ENCODE measurements around the gene CASP2. TPM values are rescaled to one million over a fixed set of nuclear protein-coding genes. Genes with fewer than 3 reads are reported as not detected.

Gene CASP2
- total RNA-seq, 4 donors from 2014 or later = 18.4 to 25.2 (median 21.3) TPM

DNA sequence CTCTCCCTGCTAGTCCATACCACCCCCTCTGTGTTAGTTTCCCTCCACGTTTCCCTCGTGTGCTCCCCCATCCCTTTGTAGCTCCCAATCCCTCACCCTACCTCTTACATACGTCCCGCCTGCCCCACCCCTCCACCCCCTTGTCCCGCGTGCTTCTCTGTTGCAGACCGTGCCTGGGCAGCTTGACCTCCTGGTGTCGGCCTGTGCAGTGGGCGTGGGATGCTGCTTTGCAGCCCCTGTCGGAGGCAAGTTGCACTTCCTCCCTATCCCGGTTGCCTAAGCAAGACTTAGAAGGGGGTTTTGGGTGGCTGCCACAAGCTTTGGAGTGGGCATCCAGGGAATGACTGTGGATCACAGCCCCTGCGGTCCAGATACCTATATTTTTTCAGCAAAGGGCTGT lies 35.5 kb downstream of the CASP2 start:
- Histone ChIP-seq H3K4me1 (peaks cover 0 to 19% (median 0%) of the 10 kb centered on the region in 4 donors), H3K4me3 (no peak overlapping the region), H3K27ac (peak overlapping the region in 1 of 4 donors; percentile 35), H3K9me3 (no peaks in the 10 kb centered on the region), H3K27me3 (no peaks in the 10 kb centered on the region), H3K36me3 (no peaks in the 10 kb centered on the region)
- 42 to 47% methylated on average over 12 of the region's 12 CpGs for WGBS, 2 donors
- DNase-seq (ENCODE audit: low spot score in 2 of 2) = no peak
- no peak for TF ChIP-seq POLR2A (IDR thresholded peaks at IDR 0.05)
- TF ChIP-seq, protein P1, sequence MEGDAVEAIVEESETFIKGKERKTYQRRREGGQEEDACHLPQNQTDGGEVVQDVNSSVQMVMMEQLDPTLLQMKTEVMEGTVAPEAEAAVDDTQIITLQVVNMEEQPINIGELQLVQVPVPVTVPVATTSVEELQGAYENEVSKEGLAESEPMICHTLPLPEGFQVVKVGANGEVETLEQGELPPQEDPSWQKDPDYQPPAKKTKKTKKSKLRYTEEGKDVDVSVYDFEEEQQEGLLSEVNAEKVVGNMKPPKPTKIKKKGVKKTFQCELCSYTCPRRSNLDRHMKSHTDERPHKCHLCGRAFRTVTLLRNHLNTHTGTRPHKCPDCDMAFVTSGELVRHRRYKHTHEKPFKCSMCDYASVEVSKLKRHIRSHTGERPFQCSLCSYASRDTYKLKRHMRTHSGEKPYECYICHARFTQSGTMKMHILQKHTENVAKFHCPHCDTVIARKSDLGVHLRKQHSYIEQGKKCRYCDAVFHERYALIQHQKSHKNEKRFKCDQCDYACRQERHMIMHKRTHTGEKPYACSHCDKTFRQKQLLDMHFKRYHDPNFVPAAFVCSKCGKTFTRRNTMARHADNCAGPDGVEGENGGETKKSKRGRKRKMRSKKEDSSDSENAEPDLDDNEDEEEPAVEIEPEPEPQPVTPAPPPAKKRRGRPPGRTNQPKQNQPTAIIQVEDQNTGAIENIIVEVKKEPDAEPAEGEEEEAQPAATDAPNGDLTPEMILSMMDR (IDR thresholded peaks at IDR 0.05) = no peak
- TF ChIP-seq EP300 (IDR thresholded peaks at IDR 0.05) = no peak

GRCh38 chr7:143325240-143325639 lies 37.1 kb downstream of the CASP2 start:
- Histone ChIP-seq H3K4me1 (peaks cover 0 to 14% (median 0%) of the 10 kb centered on the region in 4 donors), H3K4me3 (no peak overlapping the region), H3K9me3 (no peaks in the 10 kb centered on the region), H3K36me3 (no peaks in the 10 kb centered on the region), H3K27ac (peak overlapping the region in 1 of 4 donors; percentile 40), H3K27me3 (no peaks in the 10 kb centered on the region)
- TF ChIP-seq, protein P1 (IDR thresholded peaks at IDR 0.05) = no peak
- no peak for TF ChIP-seq POLR2A (IDR thresholded peaks at IDR 0.05)
- no peak for TF ChIP-seq EP300 (IDR thresholded peaks at IDR 0.05)
- DNase-seq (ENCODE audit: low spot score in 2 of 2) = no peak
- 70 to 74% methylated on average over 2 of the region's 2 CpGs for WGBS, 2 donors

DNA sequence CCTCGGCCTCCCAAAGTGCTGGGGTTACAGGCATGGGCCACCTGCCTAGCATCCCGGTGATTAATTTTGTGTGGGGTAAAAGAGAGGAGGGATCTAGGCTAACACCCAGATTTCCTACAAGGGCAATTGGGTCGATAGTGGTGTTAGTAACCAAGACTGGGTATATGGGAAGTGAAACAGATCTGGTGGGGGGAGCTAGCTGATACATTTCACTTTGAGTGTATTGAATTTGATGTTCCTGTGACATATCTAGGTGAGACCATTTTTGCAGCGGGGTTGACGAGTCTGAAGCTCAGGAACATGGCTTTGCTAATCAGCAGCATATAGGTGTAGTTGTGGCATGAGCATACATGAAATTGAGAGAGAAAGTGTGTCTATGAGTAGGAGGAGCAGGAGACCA lies 39.8 kb downstream of the CASP2 start:
- no peak for DNase-seq (ENCODE audit: low spot score in 2 of 2)
- Histone ChIP-seq H3K27ac (no peak overlapping the region), H3K4me3 (no peak overlapping the region), H3K36me3 (no peaks in the 10 kb centered on the region), H3K4me1 (peaks cover 0 to 19% (median 4%) of the 10 kb centered on the region in 4 donors), H3K27me3 (no peaks in the 10 kb centered on the region), H3K9me3 (no peaks in the 10 kb centered on the region)
- no peak for TF ChIP-seq POLR2A (IDR thresholded peaks at IDR 0.05)
- no peak for TF ChIP-seq EP300 (IDR thresholded peaks at IDR 0.05)
- TF ChIP-seq, protein P1 (IDR thresholded peaks at IDR 0.05) = no peak
- WGBS, 2 donors = 88 to 94% methylated on average over 5 of the region's 5 CpGs

DNA sequence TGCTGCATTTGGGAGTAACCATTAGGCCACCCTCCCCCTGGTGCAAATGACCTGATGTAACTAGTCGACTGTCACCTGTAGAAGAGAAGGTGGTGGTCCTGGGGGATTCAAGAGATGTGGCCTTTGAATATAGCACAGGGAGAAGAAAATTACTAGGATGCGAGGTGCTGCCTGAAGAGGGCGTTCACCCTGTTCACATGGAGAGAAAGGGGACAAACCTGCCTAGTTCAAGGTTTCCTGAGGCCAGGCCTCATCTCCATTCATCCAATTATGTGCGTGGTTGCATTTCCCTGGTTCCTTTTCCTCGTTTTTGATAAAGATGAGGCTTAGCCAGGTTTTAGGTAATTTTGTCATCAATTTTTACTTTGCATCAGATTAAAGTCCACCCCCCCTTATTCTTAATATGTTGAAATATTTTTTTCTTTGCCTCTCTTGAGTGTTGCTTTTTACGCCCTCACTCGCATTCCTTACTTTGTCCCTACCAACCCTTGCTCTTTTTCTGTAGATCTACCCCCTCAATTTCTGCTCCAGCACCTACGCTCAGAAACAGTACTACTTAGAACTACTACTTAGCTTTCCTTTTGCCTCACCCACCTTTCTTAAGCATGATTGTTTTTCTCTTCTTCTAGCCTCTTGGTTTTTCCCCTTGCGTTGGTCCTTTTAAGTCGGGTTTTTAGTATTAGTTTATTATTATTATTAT lies 41.5 kb downstream of the CASP2 start:
- no peak for DNase-seq (ENCODE audit: low spot score in 2 of 2)
- TF ChIP-seq EP300 (IDR thresholded peaks at IDR 0.05) (no peak), POLR2A (IDR thresholded peaks at IDR 0.05) (no peak)
- TF ChIP-seq, protein P1 (IDR thresholded peaks at IDR 0.05) = no peak
- no peaks in the 10 kb centered on the region for H3K9me3 ChIP-seq
- H3K36me3 ChIP-seq = no peaks in the 10 kb centered on the region
- no peak overlapping the region for H3K4me3 ChIP-seq
- WGBS, 2 donors = 89 to 90% methylated on average over 10 of the region's 10 CpGs
- H3K4me1 ChIP-seq = peaks cover 0 to 8% (median 4%) of the 10 kb centered on the region in 4 donors
- H3K27me3 ChIP-seq = no peaks in the 10 kb centered on the region
- H3K27ac ChIP-seq = no peak overlapping the region

DNA sequence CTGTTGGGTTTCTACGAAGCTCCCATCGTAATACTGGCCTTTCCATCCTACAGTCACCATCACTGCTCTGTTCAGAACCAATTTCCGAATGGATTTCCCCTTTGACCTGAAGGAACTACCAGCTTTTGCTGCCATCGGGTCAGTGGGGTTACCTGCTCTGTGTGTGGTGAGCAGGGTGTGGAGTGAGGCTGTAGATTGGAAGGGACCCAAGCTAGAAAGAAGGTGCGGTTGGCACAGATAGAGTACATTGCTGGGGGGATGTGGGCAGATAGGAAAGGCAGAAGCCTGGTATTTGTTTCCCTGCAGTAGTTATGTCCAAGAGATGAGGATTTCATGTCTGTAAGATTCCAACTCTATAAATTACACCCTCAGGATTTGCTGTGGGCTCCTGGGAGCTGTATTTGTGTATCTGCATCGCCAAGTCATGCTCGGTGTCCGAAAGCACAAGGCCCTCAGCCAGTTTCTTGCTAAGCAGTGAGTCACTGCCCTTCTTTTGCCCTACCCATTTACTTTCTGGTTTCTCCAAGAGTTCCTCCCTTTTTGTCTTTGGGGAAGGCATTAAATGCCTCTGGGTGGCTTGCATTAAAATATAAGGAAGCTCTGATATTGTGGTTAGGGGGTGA lies 43.1 kb downstream of the CASP2 start:
- peaks cover 0 to 8% (median 4%) of the 10 kb centered on the region in 4 donors for H3K4me1 ChIP-seq
- TF ChIP-seq EP300 (IDR thresholded peaks at IDR 0.05) (peak in 1 of 2 donors; percentile 12), POLR2A (IDR thresholded peaks at IDR 0.05) (no peak)
- WGBS, 2 donors = 63 to 67% methylated on average over 8 of the region's 8 CpGs
- H3K4me3 ChIP-seq = no peak overlapping the region
- peak overlapping the region in 1 of 4 donors; percentile 11 for H3K27ac ChIP-seq
- no peaks in the 10 kb centered on the region for H3K9me3 ChIP-seq
- H3K36me3 ChIP-seq = no peaks in the 10 kb centered on the region
- H3K27me3 ChIP-seq = no peaks in the 10 kb centered on the region
- peak in 1 of 2 donors; percentile 21 for DNase-seq (ENCODE audit: low spot score in 2 of 2)

Data from tibial nerve (tissue), 4 donors.